NCI-H2107 treated with DMSO at 0.1 percent for 48 hours (cell line): Measurements from ENCODE around the gene ECEL1.

ENCODE experiments used
- DNase-seq: peaks from one replicate; lab custom pipeline; 2025; ENCODE audit not compliant: unreplicated experiment; lab: John Stamatoyannopoulos, UW

ECEL1 gene

GRCh38 chr2:232502511-232502910, 14.9 kb upstream of the ECEL1 start:
- DNase-seq, result no peak

- no peak for DNase-seq
Observed at GRCh38 chr2:232501794-232502390, 14.3 kb upstream of the ECEL1 start.

GRCh38 chr2:232501331-232501771, 13.7 kb upstream of the ECEL1 start:
- DNase-seq, result no peak

DNA sequence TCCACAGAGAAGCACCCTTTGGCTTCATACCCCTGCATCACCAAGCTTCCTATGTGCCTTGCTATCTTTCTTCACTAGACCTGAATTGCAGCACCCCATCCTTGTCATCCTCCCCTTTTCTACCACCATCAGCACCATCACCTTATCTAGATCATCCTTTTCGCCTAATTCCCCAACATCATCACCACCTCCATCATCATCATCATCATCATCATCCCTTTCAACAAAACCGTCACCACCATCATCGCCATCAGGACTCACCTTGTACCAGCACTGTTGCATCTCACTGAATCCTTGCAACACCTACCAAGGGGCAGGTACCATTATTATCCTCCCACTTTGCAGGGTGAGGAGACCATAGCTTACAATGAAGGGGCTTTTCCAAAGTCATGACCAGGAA, 10.8 kb upstream of the ECEL1 start:
- DNase-seq, result no peak

- DNase-seq, result no peak
Observed at GRCh38 chr2:232497348-232497747, 9.7 kb upstream of the ECEL1 start.

DNA sequence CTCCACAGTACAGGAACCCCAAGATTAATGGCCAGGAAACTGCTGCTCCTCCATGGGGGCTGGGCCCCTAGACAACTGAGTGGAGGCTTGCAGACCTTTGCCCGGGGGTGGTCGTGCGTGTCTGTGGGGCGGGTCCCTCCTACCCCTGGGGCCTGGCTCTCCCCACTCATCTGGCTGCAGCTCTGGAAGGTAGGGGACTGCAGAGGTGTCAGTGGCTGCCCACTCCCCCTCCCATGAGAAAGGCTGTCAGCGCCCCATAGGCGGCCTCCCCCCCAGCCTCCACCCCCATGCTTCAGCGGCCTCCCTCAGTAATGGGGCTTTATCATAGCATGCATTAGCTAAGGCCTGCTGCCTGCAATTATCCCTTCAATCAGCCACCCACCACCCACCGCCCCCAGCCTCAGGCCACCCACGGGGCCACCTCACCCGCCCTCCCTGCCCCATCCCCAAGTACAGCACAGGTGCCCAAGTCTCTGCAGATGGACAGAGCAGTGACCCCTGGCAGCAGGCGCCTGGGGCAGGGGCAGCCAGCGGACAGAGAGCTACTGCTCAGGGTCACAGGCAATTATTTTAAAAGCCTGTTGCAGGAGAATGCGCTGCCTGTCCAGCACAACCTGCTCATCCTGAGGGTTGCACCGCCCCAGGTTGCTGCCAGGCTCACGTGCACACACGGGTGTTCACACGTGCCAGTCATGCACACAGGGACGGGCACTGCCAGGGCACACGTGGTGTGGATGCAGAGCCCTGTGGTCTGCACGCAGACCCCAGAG, 9.1 kb upstream of the ECEL1 start:
- DNase-seq, result no peak

GRCh38 chr2:232495292-232495691, 7.7 kb upstream of the ECEL1 start:
- no peak for DNase-seq

GRCh38 chr2:232494542-232494941, 6.9 kb upstream of the ECEL1 start:
- DNase-seq, result no peak

DNA sequence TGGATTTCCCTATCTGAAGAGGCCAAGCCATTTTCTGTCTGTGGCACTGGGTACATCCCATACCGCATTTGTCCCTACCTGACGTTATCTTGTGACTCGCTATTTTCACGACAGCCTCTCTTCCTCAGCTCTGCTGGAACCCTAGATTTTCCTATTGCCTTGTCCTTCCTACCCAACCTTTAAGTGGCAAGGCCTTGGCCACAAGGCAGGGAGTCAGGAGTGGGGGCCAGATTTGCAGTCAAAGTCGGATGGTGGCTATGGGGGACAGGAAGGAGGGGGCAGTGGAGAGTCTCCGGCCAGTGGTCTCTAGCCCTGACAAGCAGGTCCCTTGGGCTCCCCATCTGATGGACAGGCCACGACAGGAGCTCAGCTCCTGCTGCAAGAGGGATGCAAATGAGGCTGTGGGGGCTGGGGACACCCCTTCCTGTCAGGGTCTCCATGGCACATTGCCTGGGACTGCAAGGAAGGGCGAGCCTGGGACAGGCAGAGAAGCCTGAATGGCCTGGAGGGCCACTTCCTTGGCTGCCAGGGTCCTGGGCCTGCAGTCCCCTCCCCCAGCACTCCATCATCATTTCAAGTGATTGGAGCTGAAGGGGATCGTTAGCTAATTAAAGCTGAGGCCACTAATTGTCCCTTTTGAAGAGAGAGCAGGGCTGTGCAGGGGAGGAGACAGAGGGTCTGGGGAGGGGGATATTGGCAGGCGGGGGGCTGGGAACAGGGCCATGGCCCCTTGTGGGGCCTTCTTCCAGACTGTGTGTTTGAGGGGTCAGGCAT, 6.3 kb upstream of the ECEL1 start:
- no peak for DNase-seq

DNA sequence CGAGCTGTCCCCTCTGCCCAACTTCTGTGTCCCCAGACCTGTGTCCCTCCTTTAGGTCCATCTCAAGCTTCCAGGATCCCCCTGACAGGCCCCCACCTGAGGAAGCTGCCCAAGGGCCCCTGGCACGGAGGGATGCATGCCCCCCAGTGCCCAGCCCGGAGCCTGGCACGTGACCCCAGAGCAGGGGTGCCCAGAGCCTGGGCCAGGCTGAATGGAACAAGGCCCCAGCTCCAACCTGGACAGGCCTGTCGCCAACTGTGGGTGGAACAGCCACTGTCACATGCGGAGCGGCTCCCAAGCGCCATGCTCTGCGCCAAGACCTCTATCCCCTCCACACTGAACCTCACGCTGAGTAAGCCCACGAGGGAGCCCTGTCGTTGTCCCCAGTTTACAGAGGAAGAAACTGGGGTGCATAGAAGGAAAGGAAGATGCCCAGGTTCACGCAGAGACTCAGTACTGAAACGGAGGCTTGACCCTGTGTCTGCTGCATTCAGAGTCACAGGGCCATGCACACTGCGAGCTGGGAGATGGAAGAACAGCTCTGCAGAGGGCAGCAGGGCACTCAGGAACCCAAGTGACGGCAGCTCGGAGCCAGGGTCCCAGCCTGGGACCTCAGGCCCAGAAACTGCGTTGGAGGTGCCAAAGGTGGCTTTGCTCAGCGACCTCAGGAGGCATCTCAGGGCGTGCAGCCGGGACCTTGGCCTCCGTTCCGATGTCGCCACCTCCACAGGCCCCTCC, 5.5 kb upstream of the ECEL1 start:
- DNase-seq, result no peak

GRCh38 chr2:232492236-232492848, 4.7 kb upstream of the ECEL1 start:
- DNase-seq, result no peak

GRCh38 chr2:232491139-232491780, 3.6 kb upstream of the ECEL1 start:
- DNase-seq, result no peak

GRCh38 chr2:232490221-232491138, 2.8 kb upstream of the ECEL1 start:
- no peak for DNase-seq

- no peak for DNase-seq
Observed at GRCh38 chr2:232489516-232490220, 2.0 kb upstream of the ECEL1 start.

DNA sequence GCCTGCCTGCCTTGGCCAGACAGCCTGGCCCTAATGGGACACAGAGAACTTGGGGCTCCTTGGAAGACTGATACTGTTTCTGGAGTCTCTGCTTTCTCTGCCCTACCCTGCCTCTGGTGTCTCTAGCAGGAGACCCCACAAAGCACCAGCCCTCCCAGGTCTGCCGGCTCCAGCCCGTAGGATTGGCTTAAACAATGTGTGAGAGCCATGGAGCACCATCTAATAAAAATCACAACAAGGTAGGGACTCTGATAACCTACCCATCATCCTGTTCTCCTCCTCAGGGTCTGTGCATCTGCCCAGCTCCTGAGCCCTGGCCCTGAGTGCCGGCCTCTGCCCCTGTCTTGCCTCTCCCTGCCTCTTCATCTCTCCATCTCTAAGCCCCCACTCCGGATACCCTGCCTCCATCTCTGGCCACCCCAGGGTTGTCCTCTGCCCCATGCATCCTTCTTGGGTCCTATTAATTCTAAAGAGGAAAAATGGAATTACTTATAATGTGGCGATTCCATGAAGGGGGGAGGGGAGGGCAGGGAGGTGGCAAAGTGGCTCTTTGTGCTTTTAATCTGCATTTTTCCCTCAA, 1.2 kb upstream of the ECEL1 start:
- DNase-seq, result no peak

GRCh38 chr2:232488097-232488711, 570 bp upstream of the ECEL1 start:
- no peak for DNase-seq

GRCh38 chr2:232486558-232487384, 863 bp downstream of the ECEL1 start:
- no peak for DNase-seq
